HCT116 (cell line): ENCODE results near the gene MUC20. TPM values are rescaled to one million over a fixed set of nuclear protein-coding genes. Genes with fewer than 3 reads are reported as not detected.

Source experiments
- ATAC-seq: fragments of 200-7000 bp; cut with Tn5 transposase; 2 replicates; pipeline ENCODE4 v1.9.1; 2020; ENCODE audit warnings: mild to moderate bottlenecking, moderate library complexity
- BruUV-seq: library from RNA; stranded (reverse); fragments of 400-500 nt; replicated peaks from 2 replicates; lab custom pipeline; 2021; lab: Mats Ljungman, UMichigan
- CTCF ChIA-PET: fragments of 300-600 bp; sonication (Branson Sonifier 250); formaldehyde crosslinking; loops from one replicate; lab custom pipeline; 2021; ENCODE audit warnings: antibody characterized with exemption; lab: Charles Lee
- POLR2A ChIA-PET: fragments of 300-600, 350-600 bp; sonication (Branson Sonifier 250); formaldehyde crosslinking; loops from one replicate; lab custom pipeline; 2021; ENCODE audit warnings: antibody characterized with exemption; lab: Charles Lee
- RAD21 ChIA-PET, 2 experiments: fragments of 300-600 bp; sonication (Branson Sonifier 250); formaldehyde crosslinking; loops; one replicate each; lab custom pipeline; 2023; ENCODE audit warnings: low total read pairs in 2 of 2; ENCODE audit not compliant: uncharacterized antibody in 2 of 2, unreplicated experiment in 2 of 2, low non-redundant PET in 1 of 2; lab: Charles Lee
- DNase-seq: peaks from one replicate; pipeline ENCODE4 v3.0.0-alpha.2; 2010; ENCODE audit warnings: low read depth, low spot score
- H2AFZ ChIP-seq: fragments of 200-600 bp; shearing (Covaris generic), sonication (generic); 2 replicates; pipeline ENCODE4 v1.6.1; 2017; ENCODE audit warnings: low read depth, mixed run types, mixed read lengths, antibody characterized with exemption, low read length; ENCODE audit not compliant: poor library complexity, severe bottlenecking
- H3K27ac ChIP-seq: 2 replicates; pipeline ENCODE4 v1.5.1; 2012; ENCODE audit warnings: low read depth, low read length
- H3K27me3 ChIP-seq: fragments of 200-600 bp; sonication (generic); 2 replicates; pipeline ENCODE4 v1.6.1; 2016; ENCODE audit warnings: mixed run types, low read length, mixed read lengths; ENCODE audit not compliant: insufficient read depth
- H3K36me3 ChIP-seq, 2 experiments: fragments of 200-500 bp in 1 of 2; fragments of 200-600 bp in 1 of 2; sonication (Bioruptor generic) in 1 of 2; sonication (generic) in 1 of 2; 2 replicates each; pipeline versions ENCODE4 v1.5.1 to v1.6.1; 2014 to 2016; ENCODE audit warnings: low read length in 2 of 2, inconsistent platforms in 1 of 2, mixed read lengths in 1 of 2, mixed run types in 1 of 2; ENCODE audit not compliant: insufficient read depth in 2 of 2, control insufficient read depth in 1 of 2
- H3K4me1 ChIP-seq, 2 experiments: fragments of 200-600 bp in 1 of 2; sonication (generic) in 1 of 2; 2 replicates each; pipeline versions ENCODE4 v1.5.1 to v1.6.1; 2012 to 2017; ENCODE audit warnings: low read length in 2 of 2, inconsistent platforms in 1 of 2, mild to moderate bottlenecking in 1 of 2, mixed read lengths in 1 of 2, mixed run types in 1 of 2, moderate library complexity in 1 of 2; ENCODE audit not compliant: insufficient read depth in 2 of 2, control insufficient read depth in 1 of 2
- H3K4me2 ChIP-seq: fragments of 200-600 bp; sonication (generic); 2 replicates; pipeline ENCODE4 v1.6.1; 2017; ENCODE audit warnings: mixed run types, low read length, mixed read lengths
- H3K4me3 ChIP-seq, 2 experiments: fragments of 200-600 bp in 1 of 2; sonication (generic) in 1 of 2; replicated peaks in 1 of 2; 2 replicates each; pipeline ENCODE4 v1.5.1; 2011 to 2016; ENCODE audit warnings: low read length in 2 of 2, control low read depth in 1 of 2, low read depth in 1 of 2, mild to moderate bottlenecking in 1 of 2, mixed read lengths in 1 of 2, mixed run types in 1 of 2
- H3K79me2 ChIP-seq: fragments of 200-600 bp; sonication (generic); 2 replicates; pipeline ENCODE4 v1.6.1; 2017; ENCODE audit warnings: mild to moderate bottlenecking, mixed run types, low read length, moderate library complexity, mixed read lengths; ENCODE audit not compliant: insufficient read depth
- H3K9ac ChIP-seq: fragments of 200-600 bp; sonication (generic); 2 replicates; pipeline ENCODE4 v1.6.1; 2016; ENCODE audit warnings: low read length, mixed read lengths
- H3K9me2 ChIP-seq: fragments of 200-600 bp; sonication (generic), shearing (Covaris generic); 2 replicates; pipeline ENCODE4 v1.6.1; 2017; ENCODE audit warnings: mixed run types, mild to moderate bottlenecking, moderate library complexity; ENCODE audit not compliant: insufficient read depth
- H3K9me3 ChIP-seq, 2 experiments: fragments of 200-500 bp in 1 of 2; fragments of 200-600 bp in 1 of 2; sonication (Bioruptor generic) in 1 of 2; sonication (generic) in 1 of 2; 2 replicates each; pipeline ENCODE4 v1.6.1; 2014 to 2017; ENCODE audit warnings: low read length in 2 of 2, mixed read lengths in 2 of 2, inconsistent platforms in 1 of 2, low read depth in 1 of 2, mild to moderate bottlenecking in 1 of 2, mixed run types in 1 of 2, moderate library complexity in 1 of 2; ENCODE audit not compliant: control insufficient read depth in 1 of 2, insufficient read depth in 1 of 2
- H4K20me1 ChIP-seq: fragments of 200-600 bp; sonication (generic), shearing (Covaris generic); 2 replicates; pipeline ENCODE4 v1.6.1; 2017; ENCODE audit warnings: mixed run types, mild to moderate bottlenecking, moderate library complexity; ENCODE audit not compliant: insufficient read depth
- CBX3 ChIP-seq: IDR thresholded peaks from 2 replicates; pipeline ENCODE4 v1.6.1; 2012; ENCODE audit warnings: low read depth
- CEBPB ChIP-seq: IDR thresholded peaks from 2 replicates; pipeline ENCODE4 v1.6.1; 2012; ENCODE audit warnings: low read depth
- EZH2phosphoT487 ChIP-seq: fragments of 200-600 bp; IDR thresholded peaks from 2 replicates; pipeline ENCODE4 v1.6.1; 2018; ENCODE audit warnings: antibody characterized with exemption, borderline replicate concordance
- JUND ChIP-seq: IDR thresholded peaks from 2 replicates; pipeline ENCODE4 v1.6.1; 2012
- POLR2AphosphoS5 ChIP-seq: IDR thresholded peaks from 2 replicates; pipeline ENCODE4 v1.6.1; 2011; ENCODE audit warnings: mild to moderate bottlenecking, low read depth, low read length, moderate library complexity
- RAD21 ChIP-seq: IDR thresholded peaks from 2 replicates; pipeline ENCODE4 v1.6.1; 2012; ENCODE audit warnings: low read depth, mild to moderate bottlenecking
- SP1 ChIP-seq: IDR thresholded peaks from 2 replicates; pipeline ENCODE4 v1.6.1; 2012; ENCODE audit warnings: low read depth
- SRF ChIP-seq: IDR thresholded peaks from 2 replicates; pipeline ENCODE4 v1.6.1; 2012; ENCODE audit warnings: low read depth
- TCF7L2 ChIP-seq: IDR thresholded peaks from 2 replicates; pipeline ENCODE4 v1.7.0; 2011; ENCODE audit warnings: borderline replicate concordance, inconsistent platforms; ENCODE audit not compliant: insufficient read depth, insufficient read length; ENCODE audit errors: extremely low read depth
- intact Hi-C: fragments of 100-400 bp; cut with micrococcal nuclease; formaldehyde crosslinking; loops from 2 replicates; pipeline ENCODE4 v1.10.0; 2022
- total RNA-seq: library from RNA; stranded (reverse); gene quantifications from one replicate; pipeline ENCODE4 v1.2.1, GENCODE V29; 2021; ENCODE audit not compliant: unreplicated experiment
- TF ChIP-seq, protein P1 (sequence below), 3 experiments: fragments of 200-600 bp in 1 of 3; sonication (generic) in 1 of 3; IDR thresholded peaks in 2 of 3; conservative IDR thresholded peaks in 1 of 3; 2 replicates each; pipeline ENCODE4 v1.5.1; 2012 to 2017; ENCODE audit warnings: low read depth in 2 of 3, low read length in 2 of 3, antibody characterized with exemption in 1 of 3, borderline replicate concordance in 1 of 3, control low read depth in 1 of 3, mild to moderate bottlenecking in 1 of 3, mixed read lengths in 1 of 3, mixed run types in 1 of 3, moderate library complexity in 1 of 3; ENCODE audit not compliant: insufficient read depth in 1 of 3
- TF ChIP-seq, protein P2 (sequence below): IDR thresholded peaks from 2 replicates; pipeline ENCODE4 v1.6.1; 2011; ENCODE audit warnings: mild to moderate bottlenecking, low read length, moderate library complexity; ENCODE audit not compliant: insufficient replicate concordance; ENCODE audit errors: extremely low read depth
- TF ChIP-seq, protein P3 (sequence below): IDR thresholded peaks from 2 replicates; pipeline ENCODE4 v1.6.1; 2012
- TF ChIP-seq, protein P4 (sequence below): IDR thresholded peaks from 2 replicates; pipeline ENCODE4 v1.6.1; 2012

The MUC20 gene
- total RNA-seq, 1 experiment from 2014 or later: 2.4 TPM

DNA sequence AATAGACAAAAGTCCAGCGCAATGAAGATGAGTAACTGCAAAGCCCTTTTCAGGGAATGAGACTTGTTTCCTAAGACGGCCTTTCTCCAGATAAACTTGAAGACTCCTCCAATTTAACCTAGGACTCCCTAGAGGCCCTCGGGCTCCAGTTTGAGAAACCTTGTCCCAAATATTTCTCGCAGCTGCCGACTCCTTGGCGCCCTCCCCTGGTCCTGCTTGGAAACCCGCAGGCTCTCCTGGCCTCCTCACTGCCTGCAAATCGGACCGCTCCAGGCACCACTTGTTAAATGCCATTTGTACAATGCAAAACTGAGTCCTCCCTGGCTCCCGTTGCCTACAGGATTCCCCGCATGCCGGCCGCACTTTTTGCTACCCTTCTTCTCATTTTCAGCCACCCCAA lies 54.1 kb downstream of the MUC20 start (continued):
- TF ChIP-seq, protein P1, sequence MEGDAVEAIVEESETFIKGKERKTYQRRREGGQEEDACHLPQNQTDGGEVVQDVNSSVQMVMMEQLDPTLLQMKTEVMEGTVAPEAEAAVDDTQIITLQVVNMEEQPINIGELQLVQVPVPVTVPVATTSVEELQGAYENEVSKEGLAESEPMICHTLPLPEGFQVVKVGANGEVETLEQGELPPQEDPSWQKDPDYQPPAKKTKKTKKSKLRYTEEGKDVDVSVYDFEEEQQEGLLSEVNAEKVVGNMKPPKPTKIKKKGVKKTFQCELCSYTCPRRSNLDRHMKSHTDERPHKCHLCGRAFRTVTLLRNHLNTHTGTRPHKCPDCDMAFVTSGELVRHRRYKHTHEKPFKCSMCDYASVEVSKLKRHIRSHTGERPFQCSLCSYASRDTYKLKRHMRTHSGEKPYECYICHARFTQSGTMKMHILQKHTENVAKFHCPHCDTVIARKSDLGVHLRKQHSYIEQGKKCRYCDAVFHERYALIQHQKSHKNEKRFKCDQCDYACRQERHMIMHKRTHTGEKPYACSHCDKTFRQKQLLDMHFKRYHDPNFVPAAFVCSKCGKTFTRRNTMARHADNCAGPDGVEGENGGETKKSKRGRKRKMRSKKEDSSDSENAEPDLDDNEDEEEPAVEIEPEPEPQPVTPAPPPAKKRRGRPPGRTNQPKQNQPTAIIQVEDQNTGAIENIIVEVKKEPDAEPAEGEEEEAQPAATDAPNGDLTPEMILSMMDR (IDR thresholded peaks at IDR 0.05 in 2 of 3, conservative IDR thresholded peaks at IDR 0.05 in 1 of 3; ENCODE audit: borderline replicate concordance in 1 of 3, insufficient read depth in 1 of 3, low read depth in 2 of 3, low read length in 2 of 3): peak; percentile 71 to 84 (median 81)

DNA sequence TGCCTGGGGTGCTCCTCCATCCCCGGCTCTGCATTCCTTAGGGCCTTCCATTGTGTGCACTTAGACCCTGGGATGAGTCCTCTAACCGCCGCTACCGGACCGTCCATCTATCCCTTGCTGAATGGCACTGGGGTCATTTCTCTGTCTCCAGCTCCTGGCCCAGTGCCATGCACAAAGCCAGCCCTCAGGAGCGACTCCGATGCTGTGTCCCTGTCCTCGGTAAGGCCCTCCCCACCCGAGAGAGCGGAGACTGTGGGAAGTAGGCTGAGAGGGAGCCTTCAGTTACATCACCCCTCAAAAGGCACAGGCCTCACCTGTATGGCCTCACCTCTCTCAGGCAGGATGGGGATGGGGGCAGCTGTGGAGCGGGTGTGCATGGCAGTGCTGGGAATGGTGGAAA lies 57.2 kb downstream of the MUC20 start:
- Histone ChIP-seq H2AFZ (no peak overlapping the region), H3K27ac (no peak overlapping the region), H3K4me3 (no peak overlapping the region), H3K79me2 (no peaks in the 10 kb centered on the region), H3K9me3 (no peaks in the 10 kb centered on the region), H4K20me1 (no peaks in the 10 kb centered on the region), H3K4me1 (no peaks in the 10 kb centered on the region), H3K9ac (no peak overlapping the region), H3K36me3 (no peaks in the 10 kb centered on the region), H3K4me2 (no peak overlapping the region), H3K27me3 (no peaks in the 10 kb centered on the region), H3K9me2 (no peaks in the 10 kb centered on the region)
- ATAC-seq: no peak
- intact Hi-C loops: loop anchor here (5.0 to 10.0 kb wide), 2 partner anchors 123 to 221 kb away; no protein-coding TSS in a partner anchor
- BruUV-seq: no TSS peak
- TF ChIP-seq JUND (no peak), EZH2phosphoT487 (no peak), POLR2AphosphoS5 (no peak), SP1 (no peak), SRF (no peak), TCF7L2 (no peak), CBX3 (no peak), RAD21 (no peak), CEBPB (no peak)
- TF ChIP-seq, protein P2, sequence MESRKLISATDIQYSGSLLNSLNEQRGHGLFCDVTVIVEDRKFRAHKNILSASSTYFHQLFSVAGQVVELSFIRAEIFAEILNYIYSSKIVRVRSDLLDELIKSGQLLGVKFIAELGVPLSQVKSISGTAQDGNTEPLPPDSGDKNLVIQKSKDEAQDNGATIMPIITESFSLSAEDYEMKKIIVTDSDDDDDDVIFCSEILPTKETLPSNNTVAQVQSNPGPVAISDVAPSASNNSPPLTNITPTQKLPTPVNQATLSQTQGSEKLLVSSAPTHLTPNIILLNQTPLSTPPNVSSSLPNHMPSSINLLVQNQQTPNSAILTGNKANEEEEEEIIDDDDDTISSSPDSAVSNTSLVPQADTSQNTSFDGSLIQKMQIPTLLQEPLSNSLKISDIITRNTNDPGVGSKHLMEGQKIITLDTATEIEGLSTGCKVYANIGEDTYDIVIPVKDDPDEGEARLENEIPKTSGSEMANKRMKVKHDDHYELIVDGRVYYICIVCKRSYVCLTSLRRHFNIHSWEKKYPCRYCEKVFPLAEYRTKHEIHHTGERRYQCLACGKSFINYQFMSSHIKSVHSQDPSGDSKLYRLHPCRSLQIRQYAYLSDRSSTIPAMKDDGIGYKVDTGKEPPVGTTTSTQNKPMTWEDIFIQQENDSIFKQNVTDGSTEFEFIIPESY: no peak
- TF ChIP-seq, protein P3, sequence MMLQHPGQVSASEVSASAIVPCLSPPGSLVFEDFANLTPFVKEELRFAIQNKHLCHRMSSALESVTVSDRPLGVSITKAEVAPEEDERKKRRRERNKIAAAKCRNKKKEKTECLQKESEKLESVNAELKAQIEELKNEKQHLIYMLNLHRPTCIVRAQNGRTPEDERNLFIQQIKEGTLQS: no peak
- TF ChIP-seq, protein P1 (IDR thresholded peaks at IDR 0.05 in 2 of 3, conservative IDR thresholded peaks at IDR 0.05 in 1 of 3; ENCODE audit: borderline replicate concordance in 1 of 3, insufficient read depth in 1 of 3, low read depth in 2 of 3, low read length in 2 of 3): no peak
- TF ChIP-seq, protein P4, sequence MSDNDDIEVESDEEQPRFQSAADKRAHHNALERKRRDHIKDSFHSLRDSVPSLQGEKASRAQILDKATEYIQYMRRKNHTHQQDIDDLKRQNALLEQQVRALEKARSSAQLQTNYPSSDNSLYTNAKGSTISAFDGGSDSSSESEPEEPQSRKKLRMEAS: no peak
- DNase-seq: no peak
- CTCF ChIA-PET: no interaction called here
- POLR2A ChIA-PET: no interaction called here
- RAD21 ChIA-PET: no interaction called here
